ENCODE results near the gene SWT1. TPM values are rescaled to one million over a fixed set of nuclear protein-coding genes. Genes with fewer than 3 reads are reported as not detected.

SWT1 gene
- total RNA-seq, 3 donors from 2014 or later: 5.4 to 7.7 (median 5.7) TPM

- Histone ChIP-seq H3K9me3 (no peaks in the 10 kb centered on the region), H3K4me3 (no peak overlapping the region), H3K36me3 (ENCODE audit: low read depth) (no peaks in the 10 kb centered on the region), H3K4me1 (ENCODE audit: low read depth) (no peaks in the 10 kb centered on the region)
- DNase-seq (no peak), ATAC-seq (no peak)
- no peak for TF ChIP-seq CTCF (IDR thresholded peaks at IDR 0.05)
- intact Hi-C loops (cut with DNase I, micrococcal nuclease): no loop called here
Observed at GRCh38 chr1:185213091-185213490, 56.1 kb downstream of the SWT1 start.

- no peak for TF ChIP-seq CTCF (IDR thresholded peaks at IDR 0.05)
- H3K9me3 ChIP-seq: no peaks in the 10 kb centered on the region
- DNase-seq (no peak), ATAC-seq (no peak)
- H3K4me3 ChIP-seq: no peak overlapping the region
- intact Hi-C loops (cut with DNase I, micrococcal nuclease): no loop called here
- H3K4me1 ChIP-seq (ENCODE audit: low read depth): no peaks in the 10 kb centered on the region
- no peaks in the 10 kb centered on the region for H3K36me3 ChIP-seq (ENCODE audit: low read depth)
Observed at GRCh38 chr1:185215911-185216310, 58.9 kb downstream of the SWT1 start.

- Histone ChIP-seq H3K9me3 (no peaks in the 10 kb centered on the region), H3K4me1 (ENCODE audit: low read depth) (no peaks in the 10 kb centered on the region), H3K36me3 (ENCODE audit: low read depth) (no peaks in the 10 kb centered on the region), H3K4me3 (no peak overlapping the region)
- ATAC-seq (no peak), DNase-seq (no peak)
- intact Hi-C loops (cut with DNase I, micrococcal nuclease): no loop called here
- TF ChIP-seq CTCF (IDR thresholded peaks at IDR 0.05): no peak
Observed at GRCh38 chr1:185224132-185224531, 67.2 kb downstream of the SWT1 start.

- no peaks in the 10 kb centered on the region for H3K4me1 ChIP-seq (ENCODE audit: low read depth)
- no peaks in the 10 kb centered on the region for H3K36me3 ChIP-seq (ENCODE audit: low read depth)
- intact Hi-C loops (cut with DNase I, micrococcal nuclease): no loop called here
- TF ChIP-seq CTCF (IDR thresholded peaks at IDR 0.05): no peak
- no peaks in the 10 kb centered on the region for H3K9me3 ChIP-seq
- H3K4me3 ChIP-seq: no peak overlapping the region
- ATAC-seq (no peak), DNase-seq (no peak)
Observed at GRCh38 chr1:185227161-185227560, 70.2 kb downstream of the SWT1 start.

GRCh38 chr1:185228979-185229378 is 72.0 kb downstream of the SWT1 start:
- no peaks in the 10 kb centered on the region for H3K9me3 ChIP-seq
- H3K4me3 ChIP-seq: no peak overlapping the region
- DNase-seq: no peak
- TF ChIP-seq CTCF (IDR thresholded peaks at IDR 0.05): no peak
- intact Hi-C loops (cut with DNase I, micrococcal nuclease): no loop called here
- no peaks in the 10 kb centered on the region for H3K4me1 ChIP-seq (ENCODE audit: low read depth)
- H3K36me3 ChIP-seq (ENCODE audit: low read depth): no peaks in the 10 kb centered on the region
- no peak for ATAC-seq

- no peak for TF ChIP-seq CTCF (IDR thresholded peaks at IDR 0.05)
- Histone ChIP-seq H3K4me1 (ENCODE audit: low read depth) (no peaks in the 10 kb centered on the region), H3K36me3 (ENCODE audit: low read depth) (no peaks in the 10 kb centered on the region), H3K4me3 (no peak overlapping the region), H3K9me3 (no peaks in the 10 kb centered on the region)
- ATAC-seq (no peak), DNase-seq (no peak)
- intact Hi-C loops (cut with DNase I, micrococcal nuclease): no loop called here
Observed at GRCh38 chr1:185229981-185230380, 73.0 kb downstream of the SWT1 start.
